Osteoblast (primary cell): ENCODE data around the gene C2CD3. TPM values are rescaled to one million over a fixed set of nuclear protein-coding genes. Genes with fewer than 3 reads are reported as not detected.

ENCODE experiments used
- DNase-seq: peaks from one replicate; pipeline ENCODE4 v3.0.0; 2011; ENCODE audit warnings: low spot score, mixed read lengths; ENCODE audit not compliant: insufficient read length; ENCODE audit errors: missing footprints
- H2AFZ ChIP-seq: 2 replicates; pipeline ENCODE4 v1.6.0; 2011; ENCODE audit warnings: mild to moderate bottlenecking, low read length
- H3K27ac ChIP-seq: 2 replicates; pipeline ENCODE4 v1.5.1; 2011; ENCODE audit warnings: mild to moderate bottlenecking, low read depth, low read length, moderate library complexity
- H3K27me3 ChIP-seq: 2 replicates; pipeline ENCODE4 v1.6.0; 2012; ENCODE audit warnings: mild to moderate bottlenecking, control low read depth, inconsistent platforms, low read length, moderate library complexity; ENCODE audit not compliant: insufficient read depth
- H3K36me3 ChIP-seq: 2 replicates; pipeline ENCODE4 v1.5.1; 2011; ENCODE audit warnings: mild to moderate bottlenecking, low read length, control low read depth, moderate library complexity; ENCODE audit not compliant: insufficient read depth
- H3K4me1 ChIP-seq: 2 replicates; pipeline ENCODE4 v1.5.1; 2011; ENCODE audit warnings: mild to moderate bottlenecking, low read length, control low read depth, moderate library complexity; ENCODE audit not compliant: insufficient read depth
- H3K4me2 ChIP-seq: 2 replicates; pipeline ENCODE4 v1.6.0; 2011; ENCODE audit warnings: mild to moderate bottlenecking, low read length; ENCODE audit not compliant: insufficient read depth
- H3K4me3 ChIP-seq: fragments of 200-600 bp; sonication (generic); 3 replicates; pipeline ENCODE4 v1.5.1; 2012; ENCODE audit warnings: mild to moderate bottlenecking, low read length, inconsistent platforms; ENCODE audit not compliant: insufficient read depth
- H3K79me2 ChIP-seq: 2 replicates; pipeline ENCODE4 v1.6.0; 2012; ENCODE audit warnings: mild to moderate bottlenecking, low read length, control low read depth, inconsistent platforms; ENCODE audit not compliant: insufficient read depth
- H3K9me3 ChIP-seq: 2 replicates; pipeline ENCODE4 v1.5.1; 2011; ENCODE audit warnings: low read depth, low read length, control low read depth
- H4K20me1 ChIP-seq: 2 replicates; pipeline ENCODE4 v1.6.0; 2012; ENCODE audit warnings: mild to moderate bottlenecking, low read length, control low read depth; ENCODE audit not compliant: insufficient read depth
- total RNA-seq: library from RNA; depleted of rRNA; stranded (reverse); fragments of >200 nt; gene quantifications from 2 replicates; pipeline ENCODE4 v1.2.3, GENCODE V29; 2012
- TF ChIP-seq, protein P1 (sequence below): IDR thresholded peaks from 2 replicates; pipeline ENCODE4 v1.5.1; 2011; ENCODE audit warnings: mild to moderate bottlenecking, low read depth, low read length, moderate library complexity; ENCODE audit errors: extremely low read depth

C2CD3 gene
- total RNA-seq, 1 donor: 14.1 TPM

- Histone ChIP-seq H3K79me2 (no peaks in the 10 kb centered on the region), H3K36me3 (no peaks in the 10 kb centered on the region), H3K27ac (no peak overlapping the region), H3K4me2 (no peak overlapping the region), H3K9me3 (no peaks in the 10 kb centered on the region), H3K4me1 (peaks cover 4% of the 10 kb centered on the region), H2AFZ (no peak overlapping the region), H3K27me3 (no peaks in the 10 kb centered on the region), H3K4me3 (no peak overlapping the region), H4K20me1 (no peaks in the 10 kb centered on the region)
- DNase-seq: no peak
- TF ChIP-seq, protein P1, sequence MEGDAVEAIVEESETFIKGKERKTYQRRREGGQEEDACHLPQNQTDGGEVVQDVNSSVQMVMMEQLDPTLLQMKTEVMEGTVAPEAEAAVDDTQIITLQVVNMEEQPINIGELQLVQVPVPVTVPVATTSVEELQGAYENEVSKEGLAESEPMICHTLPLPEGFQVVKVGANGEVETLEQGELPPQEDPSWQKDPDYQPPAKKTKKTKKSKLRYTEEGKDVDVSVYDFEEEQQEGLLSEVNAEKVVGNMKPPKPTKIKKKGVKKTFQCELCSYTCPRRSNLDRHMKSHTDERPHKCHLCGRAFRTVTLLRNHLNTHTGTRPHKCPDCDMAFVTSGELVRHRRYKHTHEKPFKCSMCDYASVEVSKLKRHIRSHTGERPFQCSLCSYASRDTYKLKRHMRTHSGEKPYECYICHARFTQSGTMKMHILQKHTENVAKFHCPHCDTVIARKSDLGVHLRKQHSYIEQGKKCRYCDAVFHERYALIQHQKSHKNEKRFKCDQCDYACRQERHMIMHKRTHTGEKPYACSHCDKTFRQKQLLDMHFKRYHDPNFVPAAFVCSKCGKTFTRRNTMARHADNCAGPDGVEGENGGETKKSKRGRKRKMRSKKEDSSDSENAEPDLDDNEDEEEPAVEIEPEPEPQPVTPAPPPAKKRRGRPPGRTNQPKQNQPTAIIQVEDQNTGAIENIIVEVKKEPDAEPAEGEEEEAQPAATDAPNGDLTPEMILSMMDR: no peak
These were observed 164.0 kb downstream of the C2CD3 start for GRCh38 chr11:74006743-74007304.

DNA sequence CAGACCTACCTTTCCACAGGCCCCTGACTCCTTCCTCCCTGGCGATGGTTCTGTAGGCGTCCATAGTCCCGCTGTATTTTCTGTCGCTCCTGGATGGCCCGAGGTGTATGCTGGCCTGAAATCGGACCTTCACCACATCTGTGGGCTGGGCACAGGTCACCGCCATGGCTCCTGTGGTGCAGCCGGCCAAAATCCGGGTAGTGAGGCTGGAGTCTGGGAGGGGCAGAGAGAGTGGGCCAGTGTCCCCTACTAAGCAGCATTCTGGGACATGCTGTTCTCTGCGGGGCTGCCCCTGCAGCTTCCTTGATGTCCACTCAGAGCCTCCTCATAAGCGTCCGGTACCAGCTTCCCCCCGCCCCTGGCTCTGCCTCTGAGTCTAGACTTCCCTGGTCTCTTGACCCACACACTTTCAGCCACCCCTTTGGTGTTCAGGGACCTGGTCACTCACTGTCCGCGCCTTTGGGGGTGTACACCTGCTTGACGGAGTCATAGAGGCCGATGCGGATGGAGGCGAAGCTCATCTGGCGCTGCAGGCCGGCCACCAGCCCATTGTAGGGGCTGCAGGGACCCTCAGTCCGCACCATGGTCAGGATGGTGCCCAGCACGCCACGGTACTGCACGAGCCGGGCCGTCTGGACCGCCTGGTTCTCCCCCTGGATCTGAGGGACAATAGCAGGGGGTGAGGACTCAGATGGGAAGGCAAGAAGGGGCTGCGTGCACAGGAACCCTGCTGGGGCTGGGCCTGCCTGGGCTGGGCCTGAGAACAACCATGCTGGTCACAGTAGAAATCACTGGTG is 164.9 kb downstream of the C2CD3 start:
- Histone ChIP-seq H3K4me2 (no peak overlapping the region), H4K20me1 (no peaks in the 10 kb centered on the region), H3K9me3 (no peaks in the 10 kb centered on the region), H3K27ac (no peak overlapping the region), H3K27me3 (no peaks in the 10 kb centered on the region), H3K4me1 (no peaks in the 10 kb centered on the region), H3K4me3 (no peak overlapping the region), H2AFZ (no peak overlapping the region), H3K36me3 (no peaks in the 10 kb centered on the region), H3K79me2 (no peaks in the 10 kb centered on the region)
- TF ChIP-seq, protein P1: no peak
- no peak for DNase-seq

DNA sequence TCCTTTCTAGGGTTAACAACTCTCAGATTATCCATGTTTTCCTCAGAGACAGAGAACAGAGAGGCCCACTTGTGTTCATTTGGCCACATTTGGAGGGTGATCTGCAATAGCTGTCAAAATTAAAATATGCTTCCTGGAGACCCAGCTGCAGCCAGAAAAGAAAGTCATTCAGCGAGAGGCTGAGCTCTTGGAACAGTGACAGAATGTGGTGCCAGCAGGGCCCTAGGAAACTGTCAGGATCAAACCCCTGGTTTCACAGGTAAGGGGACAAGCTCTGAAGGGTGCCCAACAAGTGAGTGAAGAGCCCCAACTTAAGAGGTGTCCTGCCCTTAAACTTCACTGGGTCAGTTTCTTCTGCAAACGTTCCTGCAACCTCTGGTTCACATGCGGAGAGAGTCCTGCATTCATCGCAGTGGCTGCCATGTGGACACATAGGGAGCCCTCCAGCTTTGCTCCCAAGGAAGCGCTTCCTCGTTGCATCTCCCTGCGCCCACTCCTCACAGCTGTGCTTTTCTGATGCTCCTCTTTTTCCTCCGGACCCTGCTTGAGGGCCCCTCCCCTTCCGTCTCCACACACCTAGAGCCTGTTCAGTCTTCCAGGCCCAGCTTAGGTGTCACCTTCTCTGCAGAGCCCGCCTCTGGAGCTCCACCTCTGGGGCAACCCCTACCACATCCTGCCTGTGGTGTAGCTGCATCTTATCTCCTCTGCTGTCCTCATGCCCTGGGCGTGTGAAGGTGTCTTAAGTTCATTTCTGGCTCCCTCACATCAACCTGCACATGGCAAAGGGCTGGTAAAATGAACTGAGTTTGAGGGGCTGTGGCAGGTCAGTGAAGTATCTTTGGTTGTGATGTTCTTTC is 165.8 kb downstream of the C2CD3 start:
- H2AFZ ChIP-seq: no peak overlapping the region
- no peaks in the 10 kb centered on the region for H3K36me3 ChIP-seq
- no peaks in the 10 kb centered on the region for H3K9me3 ChIP-seq
- H4K20me1 ChIP-seq: no peaks in the 10 kb centered on the region
- H3K4me2 ChIP-seq: no peak overlapping the region
- no peaks in the 10 kb centered on the region for H3K4me1 ChIP-seq
- H3K27ac ChIP-seq: no peak overlapping the region
- no peaks in the 10 kb centered on the region for H3K79me2 ChIP-seq
- DNase-seq: no peak
- no peaks in the 10 kb centered on the region for H3K27me3 ChIP-seq
- H3K4me3 ChIP-seq: no peak overlapping the region
- TF ChIP-seq, protein P1: no peak
